HepG2 (cell line): Measurements from ENCODE around the gene HCFC1. TPM values are rescaled to one million over a fixed set of nuclear protein-coding genes. Genes with fewer than 3 reads are reported as not detected.

Experiments
- ATAC-seq: fragments of 200-7000 bp; cut with Tn5 transposase; 3 replicates; pipeline ENCODE4 v1.9.1; 2020; ENCODE audit warnings: mild to moderate bottlenecking, moderate library complexity
- BruUV-seq: library from RNA; stranded (reverse); fragments of 400-500 nt; replicated peaks from 2 replicates; lab custom pipeline; 2021; lab: Mats Ljungman, UMichigan
- CTCF ChIA-PET: fragments of 300-600 bp; formaldehyde crosslinking; extraction: SDS; loops from one replicate; lab custom pipeline; 2021; ENCODE audit warnings: low total read pairs, inconsistent platforms, low intra/inter-chr PET ratio; lab: Yijun Ruan, JAX
- POLR2A ChIA-PET: fragments of 350-600 bp; sonication (Branson Sonifier 250); formaldehyde crosslinking; loops from one replicate; lab custom pipeline; 2020; ENCODE audit warnings: antibody characterized with exemption, inconsistent platforms; lab: Yijun Ruan, JAX
- DNase-seq: peaks from one replicate; pipeline ENCODE4 v3.0.0-alpha.2; 2015; ENCODE audit warnings: low spot score
- FAIRE-seq: peaks from 3 replicates; lab custom pipeline; 2011; peaks lifted over from hg19 to GRCh38; lab: Jason Lieb, UNC
- H2AFZ ChIP-seq: one replicate; pipeline ENCODE4 v1.6.1; 2011; ENCODE audit warnings: low read length, inconsistent platforms
- H3K27ac ChIP-seq: fragments of 300-600 bp; 3 replicates; pipeline ENCODE4 v1.8.0; 2011; ENCODE audit warnings: mixed run types, mild to moderate bottlenecking, mixed read lengths, low read length, inconsistent platforms; ENCODE audit not compliant: insufficient read depth; ENCODE audit errors: extremely low read length
- H3K27me3 ChIP-seq, 2 experiments: fragments of 200-600 bp in 1 of 2; 2 replicates in 1 of 2; 3 replicates in 1 of 2; pipeline versions ENCODE4 v1.6.0 to v1.8.0; 2011; ENCODE audit warnings: low read length in 2 of 2, mild to moderate bottlenecking in 2 of 2, moderate library complexity in 2 of 2, inconsistent platforms in 1 of 2; ENCODE audit not compliant: insufficient read depth in 2 of 2, control insufficient read depth in 1 of 2
- H3K36me3 ChIP-seq, 2 experiments: fragments of 200-600 bp in 1 of 2; replicated peaks in 1 of 2; 2 replicates in 1 of 2; 3 replicates in 1 of 2; pipeline versions ENCODE4 v1.5.1 to v1.8.0; 2011; ENCODE audit warnings: low read length in 2 of 2, inconsistent platforms in 1 of 2; ENCODE audit not compliant: insufficient read depth in 2 of 2, control insufficient read depth in 1 of 2
- H3K4me1 ChIP-seq: 2 replicates; pipeline ENCODE4 v1.5.1; 2012; ENCODE audit warnings: low read length, inconsistent platforms; ENCODE audit not compliant: insufficient read depth
- H3K4me2 ChIP-seq: 2 replicates; pipeline ENCODE4 v1.6.0; 2011; ENCODE audit warnings: low read depth, low read length, inconsistent platforms
- H3K4me3 ChIP-seq, 3 experiments: fragments of 200-600 bp in 1 of 3; sonication (generic), shearing (Covaris generic) in 1 of 3; replicated peaks in 1 of 3; 2 replicates each; pipeline ENCODE4 v1.5.1; 2011 to 2016; ENCODE audit warnings: low read length in 3 of 3, inconsistent platforms in 2 of 3, low read depth in 2 of 3, mild to moderate bottlenecking in 2 of 3, control low read depth in 1 of 3, mixed read lengths in 1 of 3; ENCODE audit not compliant: insufficient read depth in 1 of 3
- H3K79me2 ChIP-seq: one replicate; pipeline ENCODE4 v1.6.1; 2011; ENCODE audit warnings: low read length, inconsistent platforms; ENCODE audit not compliant: insufficient read depth
- H3K9ac ChIP-seq: 2 replicates; pipeline ENCODE4 v1.6.0; 2011; ENCODE audit warnings: mild to moderate bottlenecking, low read depth, low read length, inconsistent platforms; ENCODE audit not compliant: insufficient read depth
- H3K9me3 ChIP-seq: 2 replicates; pipeline ENCODE4 v1.5.1; 2012; ENCODE audit warnings: mild to moderate bottlenecking, low read length
- H4K20me1 ChIP-seq: 2 replicates; pipeline ENCODE4 v1.6.0; 2011; ENCODE audit warnings: inconsistent platforms, mild to moderate bottlenecking, low read length, moderate library complexity; ENCODE audit not compliant: insufficient read depth
- AGO2 ChIP-seq: fragments of 200-400 bp; formaldehyde crosslinking; optimal IDR thresholded peaks from 2 replicates; pipeline ENCODE3; 2017; ENCODE audit warnings: mild to moderate bottlenecking, low read depth, low read length, moderate library complexity
- ATAD3A ChIP-seq: sonication (generic); formaldehyde crosslinking; IDR thresholded peaks from 2 replicates; pipeline ENCODE4 v1.4.0; 2020; ENCODE audit warnings: missing genetic modification reagents
- RBFOX2 ChIP-seq: fragments of 200-400 bp; formaldehyde crosslinking; IDR thresholded peaks from 2 replicates; pipeline ENCODE4 v1.6.1; 2017; ENCODE audit warnings: low read depth, mild to moderate bottlenecking, low read length
- REL ChIP-seq: sonication (generic); formaldehyde crosslinking; conservative IDR thresholded peaks from 2 replicates; pipeline ENCODE4 v1.8.0; 2022; ENCODE audit warnings: mild to moderate bottlenecking, missing genetic modification reagents, moderate library complexity
- TAF15 ChIP-seq: fragments of 200-400 bp; formaldehyde crosslinking; IDR thresholded peaks from one replicate; pipeline ENCODE4 v1.6.1; 2018; ENCODE audit warnings: mild to moderate bottlenecking, low read depth, low read length; ENCODE audit not compliant: poor library complexity, severe bottlenecking
- TFDP2 ChIP-seq: sonication (generic); formaldehyde crosslinking; IDR thresholded peaks from 2 replicates; pipeline ENCODE4 v1.4.0; 2020; ENCODE audit warnings: missing genetic modification reagents
- WGBS: methylation state at CpG from one replicate; pipeline ENCODE4 v1.1.6; 2017; ENCODE audit warnings: low lambda C conversion rate; 5-methylcytosine and 5-hydroxymethylcytosine counted together
- in situ Hi-C: cut with HindIII; loops from 2 replicates; pipeline ENCODE4 v1.10.0; 2017; ENCODE audit warnings: low pct_unique_long_range_greater_than_20kb; ENCODE audit not compliant: extremely low pct_ligation_motif_present
- intact Hi-C: fragments of 100-400 bp; cut with micrococcal nuclease; formaldehyde crosslinking; loops from one replicate; pipeline ENCODE4 v1.10.0; 2022; ENCODE audit not compliant: unreplicated experiment
- polyA plus RNA-seq, 8 experiments: library from polyadenylated mRNA; depleted of rRNA in 3 of 8; stranded (reverse) in 7 of 8; unstranded in 1 of 8; fragments of >200 nt; fragmentation: Illumina TruSeq in 4 of 8; extraction: Trizol in 4 of 8; gene quantifications; 2 replicates each; pipeline versions ENCODE4 v1.2.1 to v1.2.3, GENCODE V29; 2011 to 2016; ENCODE audit warnings: low read depth in 4 of 8, missing spikeins in 1 of 8, mixed read lengths in 1 of 8; ENCODE audit not compliant: insufficient read depth in 1 of 8
- total RNA-seq, 5 experiments: library from RNA; depleted of rRNA; stranded (reverse); fragments of >200 nt; fragmentation: Illumina TruSeq; extraction: Trizol; gene quantifications; 2 replicates each; pipeline ENCODE4 v1.2.3, GENCODE V29; 2016; ENCODE audit warnings: low read depth in 1 of 5

Gene HCFC1
- total and polyA plus RNA-seq, 2 of the 13 experiments (the other 11 are each of a cell fraction or from before 2014, with no cell fraction given), result 5.8 to 17.8 TPM

GRCh38 chrX:153966841-153967535, 4.6 kb downstream of the HCFC1 start:
- CTCF ChIA-PET, result no interaction called here
- H3K9me3 ChIP-seq, result no peaks in the 10 kb centered on the region
- peak overlapping the region; percentile 88; the same call in 1 of the 2 replicates for H3K4me2 ChIP-seq
- no peak overlapping the region for H3K9ac ChIP-seq
- H3K36me3 ChIP-seq, result peaks cover 7 to 41% of the 10 kb centered on the region in 2 experiments; a peak in 4 of 5 replicates
- peaks cover 66% of the 10 kb centered on the region for H3K79me2 ChIP-seq
- POLR2A ChIA-PET, result interaction anchor here (1.0 to 1.4 kb wide), 3 partner anchors 9 to 201 kb away, joined by 3 to 5 read pairs (median 4); no protein-coding TSS in a partner anchor
- no peak overlapping the region; a peak in 1 of 6 replicates for H3K4me3 ChIP-seq
- TF ChIP-seq RBFOX2 (0 out of 2 replicates have a peak, but pooled peaks have one; percentile 24), TFDP2 (no peak)
- TF ChIP-seq, all 625 proteins: peak for 1
- Histone ChIP-seq H3K27me3 (no peaks in the 10 kb centered on the region; a peak in 1 of 5 replicates), H3K4me1 (peaks cover 36% of the 10 kb centered on the region), H3K27ac (no peak overlapping the region), H4K20me1 (peaks cover 48% of the 10 kb centered on the region), H2AFZ (no peak overlapping the region)
- in situ Hi-C loops (no loop called here), intact Hi-C loops (no loop called here)
- FAIRE-seq (no peak), DNase-seq (no peak), ATAC-seq (no peak)
- 80% methylated on average over 2 of the region's 14 CpGs for WGBS
- no TSS peak for BruUV-seq

- Histone ChIP-seq H3K79me2 (peaks cover 70% of the 10 kb centered on the region), H3K27me3 (no peaks in the 10 kb centered on the region; a peak in 1 of 5 replicates), H3K4me2 (0 out of 2 replicates have a peak overlapping the region, but pooled peaks have one; percentile 12), H3K27ac (no peak overlapping the region), H3K4me3 (no peak overlapping the region), H3K36me3 (peaks cover 8 to 48% of the 10 kb centered on the region in 2 experiments; a peak in 4 of 5 replicates), H2AFZ (no peak overlapping the region), H3K9me3 (no peaks in the 10 kb centered on the region), H3K4me1 (peaks cover 36% of the 10 kb centered on the region), H4K20me1 (peaks cover 48% of the 10 kb centered on the region), H3K9ac (no peak overlapping the region)
- CTCF ChIA-PET, result no interaction called here
- in situ Hi-C loops (no loop called here), intact Hi-C loops (no loop called here)
- 100% methylated on average over 2 of the region's 15 CpGs for WGBS
- FAIRE-seq (no peak), ATAC-seq (no peak), DNase-seq (no peak)
- TF ChIP-seq ATAD3A (CRISPR knock-in tag) (no peak), TAF15 (no peak), REL (no peak), AGO2 (peak; percentile 53)
- BruUV-seq, result no TSS peak
- POLR2A ChIA-PET, result interaction anchor here (1.0 to 1.1 kb wide), 2 partner anchors 38 to 200 kb away, joined by 4 to 5 read pairs; no protein-coding TSS in a partner anchor
Measured at GRCh38 chrX:153966283-153966688, 5.3 kb downstream of the HCFC1 start.
